ENCODE measurements around the gene MPPED2. TPM values are rescaled to one million over a fixed set of nuclear protein-coding genes. Genes with fewer than 3 reads are reported as not detected.
A peak's percentile ranks its signal among the peaks of the same experiment; 100 is the strongest.

The MPPED2 gene, protein sequence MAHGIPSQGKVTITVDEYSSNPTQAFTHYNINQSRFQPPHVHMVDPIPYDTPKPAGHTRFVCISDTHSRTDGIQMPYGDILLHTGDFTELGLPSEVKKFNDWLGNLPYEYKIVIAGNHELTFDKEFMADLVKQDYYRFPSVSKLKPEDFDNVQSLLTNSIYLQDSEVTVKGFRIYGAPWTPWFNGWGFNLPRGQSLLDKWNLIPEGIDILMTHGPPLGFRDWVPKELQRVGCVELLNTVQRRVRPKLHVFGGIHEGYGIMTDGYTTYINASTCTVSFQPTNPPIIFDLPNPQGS
- total RNA-seq (not detected), polyA plus RNA-seq (not detected)

DNA sequence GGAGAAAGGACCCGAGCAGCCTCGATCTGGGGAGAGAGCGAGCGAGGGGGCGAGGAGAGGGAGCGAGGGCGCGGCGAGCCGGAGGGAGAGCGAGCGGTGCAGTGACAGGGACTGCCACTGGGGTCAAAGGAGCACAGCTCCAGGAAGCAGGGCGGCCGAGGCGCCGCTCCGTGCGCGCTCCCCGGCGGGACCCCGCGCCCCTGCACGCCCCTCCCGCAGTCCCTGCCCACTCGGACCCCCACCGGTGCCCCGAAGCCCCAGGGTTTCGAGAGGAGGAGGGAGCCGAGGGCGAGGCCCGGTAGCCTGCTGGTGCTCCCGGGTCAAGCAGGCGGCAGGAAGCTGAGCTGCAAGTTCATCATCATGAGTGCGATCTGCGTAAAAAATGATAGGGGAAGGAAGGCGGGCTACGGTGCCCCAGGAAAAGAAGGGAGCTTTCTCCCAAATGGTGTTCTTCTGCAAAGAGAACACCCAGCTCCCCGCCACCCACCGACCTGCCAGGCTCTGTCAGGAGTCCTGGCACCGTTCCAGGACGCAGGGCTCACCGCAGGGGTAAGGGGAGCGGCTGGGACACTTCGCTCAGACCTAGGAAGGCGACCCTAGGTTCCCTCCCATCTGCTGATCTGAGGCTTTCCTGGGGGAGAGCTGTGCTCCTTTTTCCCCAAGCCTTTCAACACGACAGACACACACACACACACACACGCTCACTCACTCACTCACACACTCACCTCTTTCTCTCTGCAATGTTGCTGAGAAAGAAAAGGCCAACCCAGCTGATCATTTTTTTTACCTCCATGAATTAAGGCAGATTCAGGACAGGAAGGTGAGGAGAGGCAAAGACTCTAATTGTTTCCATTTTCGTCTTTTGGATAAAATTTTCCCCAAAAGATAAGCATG lies at the start of gene MPPED2:
MPPED2 (minus strand) TSS at position 103 of the 894 bp plus-strand sequence. CDS start 5,980 bp downstream, outside the sequence.
- CTCF ChIA-PET (ENCODE audit: partially characterized antibody): no interaction called here
- POLR2A ChIA-PET (ENCODE audit: partially characterized antibody): no interaction called here

GRCh38 chr11:30635401-30635989 lies 49.3 kb upstream of the MPPED2 start:
- intact Hi-C loops (cut with micrococcal nuclease): no loop called here
- DNase-seq: no peak
- H3K36me3 ChIP-seq (ENCODE audit: insufficient read depth, low read length): no peaks in the 10 kb centered on the region
- no peaks in the 10 kb centered on the region for H3K36me3 Mint-ChIP-seq
- no peak overlapping the region for H3K27ac ChIP-seq (ENCODE audit: low read depth, low read length)
- H3K9me3 ChIP-seq (ENCODE audit: control insufficient read depth in 1 of 2, low read length in 2 of 2): no peaks in the 10 kb centered on the region
- no peaks in the 10 kb centered on the region for H3K27me3 Mint-ChIP-seq
- H3K9me3 Mint-ChIP-seq: peaks cover 0 to 11% (median 2%) of the 10 kb centered on the region in 8 donors
- H3K4me1 ChIP-seq (ENCODE audit: insufficient read depth, low read length): no peaks in the 10 kb centered on the region
- H3K27ac Mint-ChIP-seq: no peak overlapping the region
- no peak overlapping the region for H3K4me3 ChIP-seq (ENCODE audit: low read length in 2 of 2)
- no peaks in the 10 kb centered on the region for H3K27me3 ChIP-seq (ENCODE audit: insufficient read depth, low read length)
- H3K4me1 Mint-ChIP-seq: no peaks in the 10 kb centered on the region
- ChIA-PET POLR2A (ENCODE audit: partially characterized antibody) (no interaction called here), CTCF (ENCODE audit: partially characterized antibody) (no interaction called here)
- H3K4me3 Mint-ChIP-seq: no peak overlapping the region

More for the DNA sequence above, at the start of gene MPPED2:
- Mint-ChIP-seq H3K36me3 (no peaks in the 10 kb centered on the region), H3K27me3 (peaks cover 24 to 31% of the 10 kb centered on the region in 2 donors), H3K27ac (no peak within 1 kb of the TSS), H3K9me3 (peaks cover 0 to 11% (median 0%) of the 10 kb centered on the region in 8 donors), H3K4me3 (peak within 1 kb of the TSS in 4 of 8 donors; percentile 33 to 71 (median 52)), H3K4me1 (peaks cover 0 to 12% (median 3%) of the 10 kb centered on the region in 4 donors)
- intact Hi-C loops (cut with micrococcal nuclease): no loop called here
- Histone ChIP-seq H3K27me3 (ENCODE audit: insufficient read depth, low read length) (no peaks in the 10 kb centered on the region), H3K27ac (ENCODE audit: low read depth, low read length) (no peak within 1 kb of the TSS), H3K4me3 (ENCODE audit: low read length in 2 of 2) (no peak within 1 kb of the TSS), H3K4me1 (ENCODE audit: insufficient read depth, low read length) (no peaks in the 10 kb centered on the region), H3K9me3 (ENCODE audit: control insufficient read depth in 1 of 2, low read length in 2 of 2) (no peaks in the 10 kb centered on the region), H3K36me3 (ENCODE audit: insufficient read depth, low read length) (no peaks in the 10 kb centered on the region)
- no peak for DNase-seq

DNA sequence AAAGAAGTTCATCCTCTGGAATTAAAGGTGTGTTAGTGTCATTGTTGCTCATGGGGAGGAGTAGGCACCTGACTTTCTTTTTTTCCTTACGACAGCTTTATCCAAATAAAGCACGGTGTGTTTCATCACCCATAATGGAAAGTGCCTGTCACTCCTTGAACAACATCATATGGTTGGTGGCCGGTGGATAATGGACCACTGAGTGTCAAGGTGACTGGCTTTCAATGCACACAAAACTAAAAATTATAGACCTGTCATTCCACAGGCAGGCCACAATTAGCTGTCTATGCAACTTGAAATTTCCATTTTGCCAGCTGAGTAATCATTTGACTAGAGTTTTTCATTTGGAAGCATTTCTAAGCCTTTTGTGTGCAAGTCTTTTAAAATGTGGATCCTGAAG lies 45.0 kb upstream of the MPPED2 start:
- intact Hi-C loops (cut with micrococcal nuclease): no loop called here
- DNase-seq: no peak
- Mint-ChIP-seq H3K4me3 (no peak overlapping the region), H3K36me3 (no peaks in the 10 kb centered on the region), H3K27me3 (no peaks in the 10 kb centered on the region), H3K27ac (no peak overlapping the region), H3K4me1 (no peaks in the 10 kb centered on the region), H3K9me3 (peaks cover 0 to 11% (median 2%) of the 10 kb centered on the region in 8 donors)
- Histone ChIP-seq H3K9me3 (ENCODE audit: control insufficient read depth in 1 of 2, low read length in 2 of 2) (no peaks in the 10 kb centered on the region), H3K36me3 (ENCODE audit: insufficient read depth, low read length) (no peaks in the 10 kb centered on the region), H3K4me3 (ENCODE audit: low read length in 2 of 2) (no peak overlapping the region), H3K27me3 (ENCODE audit: insufficient read depth, low read length) (no peaks in the 10 kb centered on the region), H3K4me1 (ENCODE audit: insufficient read depth, low read length) (no peaks in the 10 kb centered on the region), H3K27ac (ENCODE audit: low read depth, low read length) (no peak overlapping the region)
- CTCF ChIA-PET (ENCODE audit: partially characterized antibody): no interaction called here
- POLR2A ChIA-PET (ENCODE audit: partially characterized antibody): no interaction called here

GRCh38 chr11:30619767-30620166 lies 33.6 kb upstream of the MPPED2 start:
- no peak overlapping the region for H3K4me3 Mint-ChIP-seq
- no peaks in the 10 kb centered on the region for H3K27me3 Mint-ChIP-seq
- no peaks in the 10 kb centered on the region for H3K36me3 Mint-ChIP-seq
- H3K4me1 Mint-ChIP-seq: no peaks in the 10 kb centered on the region
- CTCF ChIA-PET (ENCODE audit: partially characterized antibody): no interaction called here
- DNase-seq: no peak
- H3K36me3 ChIP-seq (ENCODE audit: insufficient read depth, low read length): no peaks in the 10 kb centered on the region
- intact Hi-C loops (cut with micrococcal nuclease): no loop called here
- H3K4me3 ChIP-seq (ENCODE audit: low read length in 2 of 2): no peak overlapping the region
- no peaks in the 10 kb centered on the region for H3K9me3 ChIP-seq (ENCODE audit: control insufficient read depth in 1 of 2, low read length in 2 of 2)
- no peak overlapping the region for H3K27ac ChIP-seq (ENCODE audit: low read depth, low read length)
- H3K4me1 ChIP-seq (ENCODE audit: insufficient read depth, low read length): no peaks in the 10 kb centered on the region
- H3K27ac Mint-ChIP-seq: no peak overlapping the region
- peaks cover 0 to 18% (median 6%) of the 10 kb centered on the region in 8 donors for H3K9me3 Mint-ChIP-seq
- no peaks in the 10 kb centered on the region for H3K27me3 ChIP-seq (ENCODE audit: insufficient read depth, low read length)
- POLR2A ChIA-PET (ENCODE audit: partially characterized antibody): no interaction called here

- H3K36me3 Mint-ChIP-seq: no peaks in the 10 kb centered on the region
- peaks cover 0 to 10% (median 3%) of the 10 kb centered on the region in 8 donors for H3K9me3 Mint-ChIP-seq
- H3K27me3 Mint-ChIP-seq: no peaks in the 10 kb centered on the region
- ChIA-PET POLR2A (ENCODE audit: partially characterized antibody) (no interaction called here), CTCF (ENCODE audit: partially characterized antibody) (no interaction called here)
- no peak overlapping the region for H3K27ac Mint-ChIP-seq
- H3K4me1 Mint-ChIP-seq: no peaks in the 10 kb centered on the region
- no peaks in the 10 kb centered on the region for H3K36me3 ChIP-seq (ENCODE audit: insufficient read depth, low read length)
- intact Hi-C loops (cut with micrococcal nuclease): no loop called here
- no peak overlapping the region for H3K4me3 Mint-ChIP-seq
- no peaks in the 10 kb centered on the region for H3K27me3 ChIP-seq (ENCODE audit: insufficient read depth, low read length)
- H3K27ac ChIP-seq (ENCODE audit: low read depth, low read length): no peak overlapping the region
- no peak overlapping the region for H3K4me3 ChIP-seq (ENCODE audit: low read length in 2 of 2)
- no peaks in the 10 kb centered on the region for H3K4me1 ChIP-seq (ENCODE audit: insufficient read depth, low read length)
- H3K9me3 ChIP-seq (ENCODE audit: control insufficient read depth in 1 of 2, low read length in 2 of 2): no peaks in the 10 kb centered on the region
- no peak for DNase-seq
Measured at GRCh38 chr11:30617762-30618161, 31.6 kb upstream of the MPPED2 start.

- Histone ChIP-seq H3K4me3 (ENCODE audit: low read length in 2 of 2) (no peak overlapping the region), H3K4me1 (ENCODE audit: insufficient read depth, low read length) (no peaks in the 10 kb centered on the region), H3K36me3 (ENCODE audit: insufficient read depth, low read length) (no peaks in the 10 kb centered on the region), H3K9me3 (ENCODE audit: control insufficient read depth in 1 of 2, low read length in 2 of 2) (no peaks in the 10 kb centered on the region), H3K27me3 (ENCODE audit: insufficient read depth, low read length) (no peaks in the 10 kb centered on the region), H3K27ac (ENCODE audit: low read depth, low read length) (no peak overlapping the region)
- POLR2A ChIA-PET (ENCODE audit: partially characterized antibody): no interaction called here
- Mint-ChIP-seq H3K27ac (no peak overlapping the region), H3K27me3 (no peaks in the 10 kb centered on the region), H3K4me1 (no peaks in the 10 kb centered on the region), H3K4me3 (no peak overlapping the region), H3K36me3 (no peaks in the 10 kb centered on the region), H3K9me3 (peaks cover 0 to 9% (median 0%) of the 10 kb centered on the region in 8 donors)
- CTCF ChIA-PET (ENCODE audit: partially characterized antibody): no interaction called here
- DNase-seq: no peak
- intact Hi-C loops (cut with micrococcal nuclease): no loop called here
Measured at GRCh38 chr11:30610628-30611027, 24.5 kb upstream of the MPPED2 start.

DNA sequence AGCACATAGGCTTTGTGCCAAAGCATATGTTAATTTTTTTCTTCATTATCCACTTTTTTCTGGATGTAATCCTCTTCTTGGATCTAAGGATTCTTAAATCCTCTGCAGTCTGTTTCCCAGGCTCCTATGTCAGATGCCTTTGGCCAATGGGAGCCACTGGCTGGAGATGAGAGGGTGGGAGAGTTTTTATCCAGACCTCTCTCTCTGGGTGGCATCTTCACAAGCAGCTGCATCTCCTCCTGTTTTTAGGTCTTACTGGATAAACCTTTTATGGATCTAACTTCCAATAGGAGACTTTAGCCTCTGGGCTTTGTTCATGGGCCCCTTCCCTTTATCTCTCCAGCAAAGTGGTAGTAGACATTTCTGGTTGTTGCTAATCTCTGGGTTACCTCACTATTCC lies 22.4 kb upstream of the MPPED2 start:
- Histone ChIP-seq H3K9me3 (ENCODE audit: control insufficient read depth in 1 of 2, low read length in 2 of 2) (no peaks in the 10 kb centered on the region), H3K27ac (ENCODE audit: low read depth, low read length) (no peak overlapping the region), H3K4me1 (ENCODE audit: insufficient read depth, low read length) (no peaks in the 10 kb centered on the region), H3K27me3 (ENCODE audit: insufficient read depth, low read length) (no peaks in the 10 kb centered on the region), H3K4me3 (ENCODE audit: low read length in 2 of 2) (no peak overlapping the region), H3K36me3 (ENCODE audit: insufficient read depth, low read length) (no peaks in the 10 kb centered on the region)
- POLR2A ChIA-PET (ENCODE audit: partially characterized antibody): no interaction called here
- CTCF ChIA-PET (ENCODE audit: partially characterized antibody): no interaction called here
- Mint-ChIP-seq H3K4me1 (no peaks in the 10 kb centered on the region), H3K27me3 (no peaks in the 10 kb centered on the region), H3K4me3 (no peak overlapping the region), H3K9me3 (peaks cover 0 to 7% (median 0%) of the 10 kb centered on the region in 8 donors), H3K36me3 (no peaks in the 10 kb centered on the region), H3K27ac (no peak overlapping the region)
- DNase-seq: no peak
- intact Hi-C loops (cut with micrococcal nuclease): no loop called here

All from CD4-positive, alpha-beta memory T cell (primary cell).